ENCODE results near the gene ODF2L. TPM values are rescaled to one million over a fixed set of nuclear protein-coding genes. Genes with fewer than 3 reads are reported as not detected.
A peak's percentile ranks its signal among the peaks of the same experiment; 100 is the strongest.

Gene ODF2L, protein sequence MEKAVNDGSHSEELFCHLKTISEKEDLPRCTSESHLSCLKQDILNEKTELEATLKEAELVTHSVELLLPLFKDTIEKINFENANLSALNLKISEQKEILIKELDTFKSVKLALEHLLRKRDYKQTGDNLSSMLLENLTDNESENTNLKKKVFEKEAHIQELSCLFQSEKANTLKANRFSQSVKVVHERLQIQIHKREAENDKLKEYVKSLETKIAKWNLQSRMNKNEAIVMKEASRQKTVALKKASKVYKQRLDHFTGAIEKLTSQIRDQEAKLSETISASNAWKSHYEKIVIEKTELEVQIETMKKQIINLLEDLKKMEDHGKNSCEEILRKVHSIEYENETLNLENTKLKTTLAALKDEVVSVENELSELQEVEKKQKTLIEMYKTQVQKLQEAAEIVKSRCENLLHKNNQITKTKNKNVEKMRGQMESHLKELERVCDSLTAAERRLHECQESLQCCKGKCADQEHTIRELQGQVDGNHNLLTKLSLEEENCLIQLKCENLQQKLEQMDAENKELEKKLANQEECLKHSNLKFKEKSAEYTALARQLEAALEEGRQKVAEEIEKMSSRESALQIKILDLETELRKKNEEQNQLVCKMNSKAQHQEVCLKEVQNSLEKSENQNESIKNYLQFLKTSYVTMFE
- total RNA-seq = 100 to 1,000 TPM in 1 of 4 donors, 10 to 100 TPM in 3; 26.5 to 134 (median 56.3) TPM

DNA sequence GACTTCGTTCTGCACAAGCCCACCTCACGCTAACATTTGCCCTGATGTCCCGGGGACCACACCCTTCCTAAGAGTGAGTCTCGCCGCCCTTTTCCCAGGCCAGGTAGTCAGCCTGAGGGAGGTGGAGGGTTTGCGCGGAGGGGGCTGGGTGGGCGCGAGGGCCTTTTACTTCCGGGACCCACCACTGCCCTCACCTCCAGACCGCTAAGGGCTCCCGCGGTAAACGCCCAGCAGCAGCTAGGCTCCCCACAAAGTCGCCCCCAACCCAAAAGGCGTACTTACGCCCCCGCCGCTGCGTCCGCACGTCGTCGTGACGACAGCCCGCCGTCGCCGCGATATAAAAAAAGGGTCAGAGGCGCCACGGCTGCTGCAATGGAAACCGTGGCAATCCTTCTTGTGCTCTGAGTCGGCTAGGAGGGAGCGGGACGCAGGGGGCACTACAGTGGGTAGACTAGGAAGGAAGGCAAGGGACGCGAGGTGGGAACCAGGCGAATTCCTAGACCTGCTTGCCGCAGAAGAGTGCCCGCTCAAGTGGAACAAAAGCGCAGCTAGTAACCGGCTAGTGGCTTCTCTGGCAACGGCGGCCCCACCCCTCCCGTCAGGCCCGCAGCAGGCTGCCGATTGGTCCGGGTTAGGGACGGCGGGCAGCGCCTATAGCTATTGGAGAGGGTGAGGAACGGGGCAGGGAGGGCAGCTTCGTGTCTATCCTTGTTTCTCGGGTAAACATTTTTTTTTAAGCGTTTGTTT is at the start of gene ODF2L:
Gene ODF2L, minus strand, starts transcription at position 573 of the 747 bp plus-strand sequence. CDS start 9,296 bp downstream, outside the sequence.
- intact Hi-C loops (cut with DNase I; ENCODE audit: low total_unique reads) = loop anchor here (10.0 kb wide), 1 partner anchor 109 kb away; no protein-coding TSS in a partner anchor
- TF ChIP-seq, protein P1, sequence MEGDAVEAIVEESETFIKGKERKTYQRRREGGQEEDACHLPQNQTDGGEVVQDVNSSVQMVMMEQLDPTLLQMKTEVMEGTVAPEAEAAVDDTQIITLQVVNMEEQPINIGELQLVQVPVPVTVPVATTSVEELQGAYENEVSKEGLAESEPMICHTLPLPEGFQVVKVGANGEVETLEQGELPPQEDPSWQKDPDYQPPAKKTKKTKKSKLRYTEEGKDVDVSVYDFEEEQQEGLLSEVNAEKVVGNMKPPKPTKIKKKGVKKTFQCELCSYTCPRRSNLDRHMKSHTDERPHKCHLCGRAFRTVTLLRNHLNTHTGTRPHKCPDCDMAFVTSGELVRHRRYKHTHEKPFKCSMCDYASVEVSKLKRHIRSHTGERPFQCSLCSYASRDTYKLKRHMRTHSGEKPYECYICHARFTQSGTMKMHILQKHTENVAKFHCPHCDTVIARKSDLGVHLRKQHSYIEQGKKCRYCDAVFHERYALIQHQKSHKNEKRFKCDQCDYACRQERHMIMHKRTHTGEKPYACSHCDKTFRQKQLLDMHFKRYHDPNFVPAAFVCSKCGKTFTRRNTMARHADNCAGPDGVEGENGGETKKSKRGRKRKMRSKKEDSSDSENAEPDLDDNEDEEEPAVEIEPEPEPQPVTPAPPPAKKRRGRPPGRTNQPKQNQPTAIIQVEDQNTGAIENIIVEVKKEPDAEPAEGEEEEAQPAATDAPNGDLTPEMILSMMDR (IDR thresholded peaks at IDR 0.05) = no peak
- TF ChIP-seq POLR2A (IDR thresholded peaks at IDR 0.05) = peak; percentile 72 to 76
- no peaks in the 10 kb centered on the region for H3K36me3 ChIP-seq
- H3K27ac ChIP-seq = peak within 1 kb of the TSS; percentile 77 to 80
- no peaks in the 10 kb centered on the region for H3K4me1 ChIP-seq
- peak; percentile 81 to 86 for DNase-seq
- H3K4me3 ChIP-seq = peak within 1 kb of the TSS; percentile 72 to 97
- no peaks in the 10 kb centered on the region for H3K27me3 ChIP-seq
- no peaks in the 10 kb centered on the region for H3K9me3 ChIP-seq

GRCh38 chr1:86445919-86446318 is 49.8 kb upstream of the ODF2L start:
- intact Hi-C loops (cut with DNase I; ENCODE audit: low total_unique reads) = no loop called here
- Histone ChIP-seq H3K27me3 (no peaks in the 10 kb centered on the region), H3K4me3 (no peak overlapping the region), H3K9me3 (no peaks in the 10 kb centered on the region), H3K36me3 (no peaks in the 10 kb centered on the region), H3K4me1 (no peaks in the 10 kb centered on the region), H3K27ac (no peak overlapping the region)
- DNase-seq = no peak
- no peak for TF ChIP-seq POLR2A (IDR thresholded peaks at IDR 0.05)
- TF ChIP-seq, protein P1 (IDR thresholded peaks at IDR 0.05) = no peak

DNA sequence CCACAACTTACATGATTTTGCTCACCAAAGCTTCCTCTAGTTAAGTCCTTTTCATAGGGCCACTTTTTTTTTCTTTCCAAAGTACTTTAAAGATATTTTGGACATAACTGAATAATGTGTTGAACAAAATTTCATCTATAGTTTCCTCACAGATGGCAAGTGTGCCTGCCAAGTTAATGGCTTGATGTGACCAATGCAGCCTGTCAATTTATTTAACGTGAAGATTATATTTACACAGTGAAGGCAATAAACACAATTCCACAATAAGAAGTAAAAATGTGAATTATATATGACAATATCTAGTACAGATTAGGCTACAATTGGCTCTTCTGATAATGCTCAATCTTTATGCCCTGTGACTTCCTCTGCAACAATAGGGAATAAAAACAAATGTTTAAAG is 45.9 kb upstream of the ODF2L start:
- intact Hi-C loops (cut with DNase I; ENCODE audit: low total_unique reads) = no loop called here
- TF ChIP-seq POLR2A (IDR thresholded peaks at IDR 0.05) = no peak
- TF ChIP-seq, protein P1 (IDR thresholded peaks at IDR 0.05) = no peak
- DNase-seq = no peak
- H3K27me3 ChIP-seq = no peaks in the 10 kb centered on the region
- H3K27ac ChIP-seq = no peak overlapping the region
- H3K36me3 ChIP-seq = no peaks in the 10 kb centered on the region
- no peak overlapping the region for H3K4me3 ChIP-seq
- H3K4me1 ChIP-seq = no peaks in the 10 kb centered on the region
- H3K9me3 ChIP-seq = no peaks in the 10 kb centered on the region

DNA sequence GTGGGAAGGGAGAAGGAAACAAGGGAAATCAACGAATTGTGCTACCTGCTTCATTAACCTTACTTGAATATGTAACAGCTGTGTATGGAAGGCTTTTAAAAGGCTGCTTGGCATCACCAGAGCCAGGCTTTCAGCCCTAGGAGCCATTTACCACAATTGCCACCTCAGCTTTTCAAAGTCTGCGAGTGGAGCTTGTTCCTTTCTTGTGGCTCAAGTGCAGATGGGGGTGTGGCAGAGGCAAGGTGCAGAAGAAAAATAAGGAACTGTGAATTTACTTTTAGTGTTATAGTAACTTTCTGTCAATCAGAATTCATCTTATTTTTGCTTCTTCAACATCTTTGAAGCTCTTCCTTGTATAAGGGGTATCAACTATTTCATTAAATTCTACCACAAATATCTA is 45.5 kb upstream of the ODF2L start:
- Histone ChIP-seq H3K9me3 (no peaks in the 10 kb centered on the region), H3K27ac (no peak overlapping the region), H3K4me1 (no peaks in the 10 kb centered on the region), H3K4me3 (no peak overlapping the region), H3K36me3 (no peaks in the 10 kb centered on the region), H3K27me3 (no peaks in the 10 kb centered on the region)
- TF ChIP-seq, protein P1 (IDR thresholded peaks at IDR 0.05) = no peak
- no peak for TF ChIP-seq POLR2A (IDR thresholded peaks at IDR 0.05)
- intact Hi-C loops (cut with DNase I; ENCODE audit: low total_unique reads) = no loop called here
- no peak for DNase-seq
